ENCODE results near the gene MTAP. TPM values are rescaled to one million over a fixed set of nuclear protein-coding genes. Genes with fewer than 3 reads are reported as not detected.

The MTAP gene
- total and polyA plus RNA-seq, 7 experiments from 2014 or later, result 13.1 to 50.7 (median 29.7) TPM

DNA sequence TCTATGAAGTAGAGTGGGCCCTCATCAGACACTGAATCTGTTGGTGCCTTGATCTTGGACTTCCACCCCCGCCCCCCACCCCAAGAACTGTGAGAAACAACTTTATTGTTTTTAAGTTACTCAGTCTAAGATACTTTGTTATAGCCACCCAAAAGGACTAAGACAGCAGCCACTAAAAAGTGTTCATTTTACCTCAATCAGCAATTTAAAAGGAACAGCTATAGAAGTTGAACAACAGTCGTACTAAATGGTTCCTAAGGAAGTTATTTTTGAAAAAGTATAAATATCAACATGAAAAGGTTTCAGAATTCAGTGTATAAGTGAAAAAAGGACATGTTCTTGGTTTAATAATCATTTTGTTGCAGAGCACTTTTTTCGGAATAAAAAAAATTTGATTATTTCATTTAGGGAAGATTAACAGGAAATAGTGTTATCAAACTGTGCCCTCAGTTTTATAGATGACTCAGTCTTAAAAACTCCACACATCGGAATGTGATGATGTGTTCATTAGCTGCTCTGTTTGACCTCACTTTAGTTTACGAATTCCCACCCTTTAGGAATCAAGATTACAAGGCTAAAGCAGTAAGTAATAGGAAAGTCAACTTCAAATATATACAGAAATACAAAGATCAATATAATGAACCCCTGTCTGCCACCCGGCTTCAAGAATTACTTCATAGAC lies 71.2 kb downstream of the MTAP start:
- H3K27me3 ChIP-seq (ENCODE audit: control insufficient read depth in 2 of 2, insufficient read depth in 2 of 2, low read length in 2 of 2), result no peaks in the 10 kb centered on the region
- no peaks in the 10 kb centered on the region for H3K9me3 ChIP-seq (ENCODE audit: control insufficient read depth in 2 of 3, low read length in 3 of 3)
- Mint-ChIP-seq H3K27ac (no peak overlapping the region), H3K27me3 (no peaks in the 10 kb centered on the region), H3K4me3 (no peak overlapping the region), H3K4me1 (peaks cover 0 to 10% (median 0%) of the 10 kb centered on the region in 7 donors), H3K9me3 (peaks cover 7 to 49% (median 20%) of the 10 kb centered on the region in 11 donors), H3K36me3 (peaks cover 14 to 68% (median 61%) of the 10 kb centered on the region in 5 donors)
- H3K27ac ChIP-seq (ENCODE audit: low read depth, low read length), result no peak overlapping the region
- no peak overlapping the region for H3K4me3 ChIP-seq (ENCODE audit: low read length)
- POLR2A ChIA-PET, result no interaction called here
- CTCF ChIA-PET, result no interaction called here
- intact Hi-C loops (cut with micrococcal nuclease), result loop anchor here in 1 of 2 donors (5.0 kb wide), 1 partner anchor 49 kb away; no protein-coding TSS in a partner anchor
- DNase-seq, result no peak
- peaks cover 0 to 5% (median 3%) of the 10 kb centered on the region in 3 experiments for H3K36me3 ChIP-seq (ENCODE audit: control insufficient read depth in 2 of 3, insufficient read depth in 3 of 3, low read length in 3 of 3)
- ATAC-seq, result no peak
- H3K4me1 ChIP-seq (ENCODE audit: control insufficient read depth in 2 of 2, insufficient read depth in 2 of 2, low read length in 2 of 2), result no peaks in the 10 kb centered on the region

DNA sequence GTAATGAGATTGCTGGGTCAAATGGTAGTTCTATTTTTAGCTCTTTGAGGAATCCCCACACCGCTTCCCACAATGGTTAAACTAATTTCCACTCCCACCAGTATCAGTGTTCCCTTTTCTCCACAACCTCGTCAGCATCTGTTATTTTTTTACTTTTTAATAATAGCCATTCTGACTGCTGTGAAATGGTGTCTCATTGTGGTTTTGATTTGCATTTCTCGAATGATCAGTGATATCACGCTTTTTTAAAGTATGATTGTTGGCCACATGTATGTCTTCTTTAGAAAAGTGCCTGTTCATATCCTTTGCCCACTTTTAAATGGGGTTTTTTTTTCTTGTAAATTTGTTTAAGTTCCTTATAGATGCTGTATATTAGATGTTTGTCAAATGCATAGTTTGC lies 73.5 kb downstream of the MTAP start:
- DNase-seq (no peak), ATAC-seq (no peak)
- peaks cover 0 to 10% (median 0%) of the 10 kb centered on the region in 7 donors for H3K4me1 Mint-ChIP-seq
- ChIA-PET POLR2A (no interaction called here), CTCF (no interaction called here)
- peaks cover 14 to 70% (median 37%) of the 10 kb centered on the region in 11 donors for H3K9me3 Mint-ChIP-seq
- H3K4me3 ChIP-seq (ENCODE audit: low read length), result no peak overlapping the region
- H3K36me3 ChIP-seq (ENCODE audit: control insufficient read depth in 2 of 3, insufficient read depth in 3 of 3, low read length in 3 of 3), result peaks cover 0 to 3% (median 0%) of the 10 kb centered on the region in 3 experiments
- no peak overlapping the region for H3K27ac ChIP-seq (ENCODE audit: low read depth, low read length)
- H3K4me3 Mint-ChIP-seq, result no peak overlapping the region
- H3K9me3 ChIP-seq (ENCODE audit: control insufficient read depth in 2 of 3, low read length in 3 of 3), result no peaks in the 10 kb centered on the region
- H3K27ac Mint-ChIP-seq, result no peak overlapping the region
- H3K27me3 Mint-ChIP-seq, result no peaks in the 10 kb centered on the region
- no peaks in the 10 kb centered on the region for H3K27me3 ChIP-seq (ENCODE audit: control insufficient read depth in 2 of 2, insufficient read depth in 2 of 2, low read length in 2 of 2)
- peaks cover 22 to 88% (median 81%) of the 10 kb centered on the region in 5 donors for H3K36me3 Mint-ChIP-seq
- no peaks in the 10 kb centered on the region for H3K4me1 ChIP-seq (ENCODE audit: control insufficient read depth in 2 of 2, insufficient read depth in 2 of 2, low read length in 2 of 2)
- intact Hi-C loops (cut with micrococcal nuclease), result no loop called here

DNA sequence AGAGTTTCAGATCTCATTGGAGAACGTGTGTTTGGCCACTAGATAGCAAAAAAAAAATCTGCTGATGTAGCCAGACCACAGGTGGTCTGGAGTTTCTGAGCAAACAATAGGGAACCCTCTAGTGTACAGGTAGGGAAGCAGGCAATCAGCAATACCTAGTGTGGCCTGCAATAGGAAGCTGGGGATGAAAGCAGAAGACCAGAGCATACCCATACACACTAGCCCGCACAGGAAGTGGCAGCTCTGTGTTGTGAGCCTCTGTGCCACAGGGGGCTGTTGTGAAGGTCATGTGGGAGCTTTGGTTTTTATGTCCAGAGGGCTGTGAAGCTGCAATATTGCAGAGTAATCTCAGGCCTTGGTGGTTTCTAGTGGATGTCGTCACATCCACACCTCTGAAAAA lies 81.2 kb downstream of the MTAP start:
- peaks cover 20 to 88% (median 68%) of the 10 kb centered on the region in 5 donors for H3K36me3 Mint-ChIP-seq
- peak overlapping the region in 1 of 9 donors; percentile 6 for H3K27ac Mint-ChIP-seq
- DNase-seq (no peak), ATAC-seq (peak; percentile 66)
- no peak overlapping the region for H3K4me3 Mint-ChIP-seq
- Histone ChIP-seq H3K4me3 (ENCODE audit: low read length) (no peak overlapping the region), H3K36me3 (ENCODE audit: control insufficient read depth in 2 of 3, insufficient read depth in 3 of 3, low read length in 3 of 3) (no peaks in the 10 kb centered on the region), H3K4me1 (ENCODE audit: control insufficient read depth in 2 of 2, insufficient read depth in 2 of 2, low read length in 2 of 2) (no peaks in the 10 kb centered on the region), H3K27me3 (ENCODE audit: control insufficient read depth in 2 of 2, insufficient read depth in 2 of 2, low read length in 2 of 2) (no peaks in the 10 kb centered on the region), H3K9me3 (ENCODE audit: control insufficient read depth in 2 of 3, low read length in 3 of 3) (peaks cover 0 to 8% (median 6%) of the 10 kb centered on the region in 3 experiments), H3K27ac (ENCODE audit: low read depth, low read length) (no peak overlapping the region)
- POLR2A ChIA-PET, result no interaction called here
- H3K27me3 Mint-ChIP-seq, result no peaks in the 10 kb centered on the region
- intact Hi-C loops (cut with micrococcal nuclease), result no loop called here
- CTCF ChIA-PET, result interaction anchor here (0.6 kb wide), 1 partner anchor 593 kb away, joined by 3 read pairs; no protein-coding TSS in a partner anchor
- peaks cover 0 to 4% (median 0%) of the 10 kb centered on the region in 7 donors for H3K4me1 Mint-ChIP-seq
- H3K9me3 Mint-ChIP-seq, result peaks cover 4 to 80% (median 32%) of the 10 kb centered on the region in 11 donors

DNA sequence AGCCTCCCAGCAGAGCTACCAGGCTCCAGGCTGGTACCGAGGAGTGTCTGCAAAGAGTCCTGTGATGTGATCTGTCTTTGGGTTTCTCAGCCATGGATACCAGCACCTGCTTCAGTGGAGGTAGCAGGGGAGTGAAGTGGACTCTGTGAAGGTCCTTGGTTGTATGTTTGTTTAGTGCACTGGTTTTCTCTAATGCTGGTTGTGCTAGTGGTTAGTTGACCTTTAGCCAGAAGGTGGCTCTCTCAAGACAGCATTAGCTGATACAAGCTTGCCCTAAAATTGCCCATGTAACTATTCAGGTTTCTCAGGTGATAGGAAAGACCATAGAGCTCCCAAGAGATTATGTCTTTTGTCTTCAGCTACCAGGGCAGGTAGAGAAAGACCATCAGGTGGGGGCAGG lies 87.2 kb downstream of the MTAP start:
- intact Hi-C loops (cut with micrococcal nuclease), result no loop called here
- CTCF ChIA-PET, result no interaction called here
- peaks cover 0 to 8% (median 6%) of the 10 kb centered on the region in 3 experiments for H3K9me3 ChIP-seq (ENCODE audit: control insufficient read depth in 2 of 3, low read length in 3 of 3)
- H3K36me3 ChIP-seq (ENCODE audit: control insufficient read depth in 2 of 3, insufficient read depth in 3 of 3, low read length in 3 of 3), result peaks cover 0 to 10% (median 0%) of the 10 kb centered on the region in 3 experiments
- Mint-ChIP-seq H3K4me1 (peaks cover 0 to 3% (median 0%) of the 10 kb centered on the region in 7 donors), H3K27me3 (no peaks in the 10 kb centered on the region), H3K4me3 (no peak overlapping the region), H3K27ac (no peak overlapping the region), H3K9me3 (peaks cover 7 to 99% (median 43%) of the 10 kb centered on the region in 11 donors), H3K36me3 (peaks cover 33 to 79% (median 68%) of the 10 kb centered on the region in 5 donors)
- ATAC-seq, result no peak
- no peak for DNase-seq
- H3K4me1 ChIP-seq (ENCODE audit: control insufficient read depth in 2 of 2, insufficient read depth in 2 of 2, low read length in 2 of 2), result no peaks in the 10 kb centered on the region
- no peak overlapping the region for H3K4me3 ChIP-seq (ENCODE audit: low read length)
- H3K27me3 ChIP-seq (ENCODE audit: control insufficient read depth in 2 of 2, insufficient read depth in 2 of 2, low read length in 2 of 2), result no peaks in the 10 kb centered on the region
- no peak overlapping the region for H3K27ac ChIP-seq (ENCODE audit: low read depth, low read length)
- POLR2A ChIA-PET, result no interaction called here

DNA sequence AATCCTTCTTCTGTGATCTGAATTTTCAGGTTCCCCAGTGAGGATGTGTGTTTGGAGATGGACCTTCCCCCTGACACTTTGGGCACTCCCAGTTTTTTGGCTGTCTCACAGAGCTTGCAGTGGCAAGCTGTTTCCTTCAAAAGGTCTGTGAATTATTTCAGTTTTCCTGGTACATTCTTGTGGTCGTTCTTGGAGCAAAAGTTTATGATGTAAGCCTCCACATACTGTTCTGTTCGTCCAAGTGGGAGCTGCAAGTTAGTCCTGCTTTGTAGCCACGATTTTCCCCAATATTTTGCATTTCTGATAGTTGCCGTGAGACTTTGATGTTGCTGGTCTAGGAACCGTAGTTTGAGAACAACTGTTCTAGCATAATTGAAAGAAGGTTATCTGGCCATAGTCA lies 88.3 kb downstream of the MTAP start:
- intact Hi-C loops (cut with micrococcal nuclease), result no loop called here
- Mint-ChIP-seq H3K27me3 (no peaks in the 10 kb centered on the region), H3K4me3 (no peak overlapping the region), H3K36me3 (peaks cover 33 to 70% (median 63%) of the 10 kb centered on the region in 5 donors), H3K27ac (no peak overlapping the region), H3K4me1 (peaks cover 0 to 3% (median 0%) of the 10 kb centered on the region in 7 donors), H3K9me3 (peaks cover 7 to 98% (median 43%) of the 10 kb centered on the region in 11 donors)
- ATAC-seq (no peak), DNase-seq (no peak)
- ChIA-PET POLR2A (interaction anchor here (0.6 kb wide), 1 partner anchor 369 kb away, joined by 3 read pairs; no protein-coding TSS in a partner anchor), CTCF (no interaction called here)
- Histone ChIP-seq H3K4me1 (ENCODE audit: control insufficient read depth in 2 of 2, insufficient read depth in 2 of 2, low read length in 2 of 2) (no peaks in the 10 kb centered on the region), H3K36me3 (ENCODE audit: control insufficient read depth in 2 of 3, insufficient read depth in 3 of 3, low read length in 3 of 3) (peaks cover 0 to 10% (median 0%) of the 10 kb centered on the region in 3 experiments), H3K27ac (ENCODE audit: low read depth, low read length) (no peak overlapping the region), H3K4me3 (ENCODE audit: low read length) (no peak overlapping the region), H3K27me3 (ENCODE audit: control insufficient read depth in 2 of 2, insufficient read depth in 2 of 2, low read length in 2 of 2) (no peaks in the 10 kb centered on the region), H3K9me3 (ENCODE audit: control insufficient read depth in 2 of 3, low read length in 3 of 3) (peaks cover 0 to 6% (median 2%) of the 10 kb centered on the region in 3 experiments)

DNA sequence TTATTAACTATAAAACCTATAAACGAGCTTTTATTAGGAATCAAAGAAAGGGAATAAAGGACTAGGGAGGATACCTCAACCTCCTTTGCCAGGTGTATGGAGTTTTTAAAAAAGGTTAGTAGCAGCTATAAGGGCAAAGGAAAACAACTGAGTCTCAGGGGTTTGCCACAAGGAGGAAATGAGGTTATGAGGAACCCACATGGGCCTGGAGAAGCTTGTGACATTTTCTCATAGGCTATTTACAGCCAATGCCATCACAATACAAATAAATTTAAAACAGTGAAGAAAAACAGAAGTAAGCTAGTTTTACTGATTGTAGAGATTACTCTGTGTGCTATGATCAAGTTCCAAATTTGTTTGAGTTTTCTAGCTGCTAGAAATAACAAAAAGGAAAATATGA lies 99.1 kb downstream of the MTAP start:
- peaks cover 0 to 34% (median 3%) of the 10 kb centered on the region in 3 experiments for H3K9me3 ChIP-seq (ENCODE audit: control insufficient read depth in 2 of 3, low read length in 3 of 3)
- POLR2A ChIA-PET, result no interaction called here

More for the DNA sequence above, 99.1 kb downstream of the MTAP start:
- Histone ChIP-seq H3K27me3 (ENCODE audit: control insufficient read depth in 2 of 2, insufficient read depth in 2 of 2, low read length in 2 of 2) (no peaks in the 10 kb centered on the region), H3K4me1 (ENCODE audit: control insufficient read depth in 2 of 2, insufficient read depth in 2 of 2, low read length in 2 of 2) (no peaks in the 10 kb centered on the region), H3K4me3 (ENCODE audit: low read length) (no peak overlapping the region), H3K36me3 (ENCODE audit: control insufficient read depth in 2 of 3, insufficient read depth in 3 of 3, low read length in 3 of 3) (no peaks in the 10 kb centered on the region), H3K27ac (ENCODE audit: low read depth, low read length) (no peak overlapping the region)
- ATAC-seq (no peak), DNase-seq (no peak)
- H3K9me3 Mint-ChIP-seq, result peaks cover 21 to 96% (median 55%) of the 10 kb centered on the region in 11 donors
- H3K27ac Mint-ChIP-seq, result no peak overlapping the region
- no peaks in the 10 kb centered on the region for H3K27me3 Mint-ChIP-seq
- peaks cover 0 to 9% (median 0%) of the 10 kb centered on the region in 7 donors for H3K4me1 Mint-ChIP-seq
- no peak overlapping the region for H3K4me3 Mint-ChIP-seq
- H3K36me3 Mint-ChIP-seq, result peaks cover 21 to 31% (median 28%) of the 10 kb centered on the region in 5 donors
- intact Hi-C loops (cut with micrococcal nuclease), result no loop called here
- CTCF ChIA-PET, result no interaction called here
